ENCODE results near the gene AGPAT4.

DNA sequence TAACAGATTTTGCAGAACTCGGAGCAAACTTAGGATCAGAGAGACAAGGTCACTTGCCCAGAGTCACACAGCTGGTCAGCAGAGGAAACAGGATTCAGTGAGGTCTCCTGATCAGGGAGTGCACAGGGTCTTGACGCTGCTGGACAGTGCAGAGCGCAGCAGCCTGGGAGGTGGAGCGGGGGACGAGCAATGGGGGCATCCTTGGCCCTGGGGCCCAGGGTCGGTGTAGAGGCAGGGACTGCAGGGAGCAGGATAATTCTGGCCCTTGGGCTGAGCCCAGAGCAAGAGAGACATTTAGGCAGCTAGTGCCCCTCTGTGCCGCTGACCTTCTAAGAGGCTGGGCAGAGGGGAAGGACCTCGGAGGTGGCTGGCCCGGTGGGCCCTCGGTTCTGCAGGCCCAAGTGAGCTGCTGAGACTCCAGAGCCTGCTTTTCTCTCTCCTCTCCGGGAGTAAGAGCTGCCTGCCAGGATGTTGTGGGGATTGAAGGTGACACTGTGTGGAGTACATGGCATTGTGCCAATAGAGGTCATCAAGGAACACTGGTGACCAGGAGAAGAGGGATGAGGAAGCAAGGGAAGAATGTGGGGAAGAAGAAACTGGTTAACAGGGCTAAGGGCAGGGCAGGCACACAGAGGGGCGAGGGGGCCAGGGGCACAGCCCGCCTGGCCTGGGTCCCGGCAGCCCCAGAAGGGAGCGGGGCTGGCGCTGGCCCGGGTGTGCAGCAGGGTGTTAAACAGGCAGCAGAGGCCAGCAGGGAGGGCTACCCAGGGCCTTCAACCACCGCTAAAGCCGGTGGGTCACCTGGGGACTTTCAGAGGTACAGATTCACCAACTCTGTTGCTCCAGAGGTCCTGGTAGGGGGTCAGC is 122.0 kb downstream of the AGPAT4 start:
- TF ChIP-seq, protein P1, sequence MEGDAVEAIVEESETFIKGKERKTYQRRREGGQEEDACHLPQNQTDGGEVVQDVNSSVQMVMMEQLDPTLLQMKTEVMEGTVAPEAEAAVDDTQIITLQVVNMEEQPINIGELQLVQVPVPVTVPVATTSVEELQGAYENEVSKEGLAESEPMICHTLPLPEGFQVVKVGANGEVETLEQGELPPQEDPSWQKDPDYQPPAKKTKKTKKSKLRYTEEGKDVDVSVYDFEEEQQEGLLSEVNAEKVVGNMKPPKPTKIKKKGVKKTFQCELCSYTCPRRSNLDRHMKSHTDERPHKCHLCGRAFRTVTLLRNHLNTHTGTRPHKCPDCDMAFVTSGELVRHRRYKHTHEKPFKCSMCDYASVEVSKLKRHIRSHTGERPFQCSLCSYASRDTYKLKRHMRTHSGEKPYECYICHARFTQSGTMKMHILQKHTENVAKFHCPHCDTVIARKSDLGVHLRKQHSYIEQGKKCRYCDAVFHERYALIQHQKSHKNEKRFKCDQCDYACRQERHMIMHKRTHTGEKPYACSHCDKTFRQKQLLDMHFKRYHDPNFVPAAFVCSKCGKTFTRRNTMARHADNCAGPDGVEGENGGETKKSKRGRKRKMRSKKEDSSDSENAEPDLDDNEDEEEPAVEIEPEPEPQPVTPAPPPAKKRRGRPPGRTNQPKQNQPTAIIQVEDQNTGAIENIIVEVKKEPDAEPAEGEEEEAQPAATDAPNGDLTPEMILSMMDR (IDR thresholded peaks at IDR 0.05): no peak
- no peak for TF ChIP-seq POLR2A (IDR thresholded peaks at IDR 0.05)
